GM21367 (cell line): ENCODE results near the gene ZNF512B.
A peak's percentile ranks its signal among the peaks of the same experiment; 100 is the strongest.
"Not testable (repeated sequence)": the region's sequence is repeated elsewhere in the genome, so short reads cannot be mapped to it uniquely, and the experiment has no call there.

Source experiments
- ATAC-seq: cut with Tn5 transposase; IDR thresholded peaks from one replicate; pipeline ENCODE4 v1.9.1; 2021; ENCODE audit not compliant: unreplicated experiment

The ZNF512B gene

GRCh38 chr20:63963784-63964301, 5.9 kb downstream of the ZNF512B start:
- no peak for ATAC-seq

GRCh38 chr20:63963348-63963741, 6.4 kb downstream of the ZNF512B start:
- ATAC-seq: no peak

GRCh38 chr20:63962426-63963347, 7.0 kb downstream of the ZNF512B start:
- ATAC-seq: no peak

- ATAC-seq: no peak
Measured at GRCh38 chr20:63961664-63962425, 7.9 kb downstream of the ZNF512B start.

- not testable (repeated sequence) for ATAC-seq
Measured at GRCh38 chr20:63960654-63961621, 8.8 kb downstream of the ZNF512B start.

- no peak for ATAC-seq
Measured at GRCh38 chr20:63959699-63960075, 10.0 kb downstream of the ZNF512B start.

- no peak for ATAC-seq
Measured at GRCh38 chr20:63958964-63959698, 10.6 kb downstream of the ZNF512B start.

GRCh38 chr20:63958471-63958870, 11.3 kb downstream of the ZNF512B start:
- ATAC-seq: no peak

- no peak for ATAC-seq
Measured at GRCh38 chr20:63957690-63958441, 11.9 kb downstream of the ZNF512B start.

GRCh38 chr20:63957004-63957689, 12.6 kb downstream of the ZNF512B start:
- no peak for ATAC-seq

GRCh38 chr20:63956664-63957003, 13.1 kb downstream of the ZNF512B start:
- no peak for ATAC-seq

- ATAC-seq: peak; percentile 47
Measured at GRCh38 chr20:63955827-63956663, 13.7 kb downstream of the ZNF512B start, which contains the start of gene UCKL1. Gene UCKL1 (minus strand): TSS chr20:63956416. CDS start chr20:63956372, 44 bp downstream.

- peak; percentile 13 for ATAC-seq
Measured at GRCh38 chr20:63955281-63955826, 14.4 kb downstream of the ZNF512B start.

- ATAC-seq: no peak
Measured at GRCh38 chr20:63953764-63954429, 15.8 kb downstream of the ZNF512B start.

GRCh38 chr20:63952769-63953168, 17.0 kb downstream of the ZNF512B start:
- no peak for ATAC-seq

- ATAC-seq: no peak
Measured at GRCh38 chr20:63952210-63952535, 17.6 kb downstream of the ZNF512B start.
